ENCODE data around the gene NUP85. TPM values are rescaled to one million over a fixed set of nuclear protein-coding genes. Genes with fewer than 3 reads are reported as not detected.

NUP85 gene
- total RNA-seq, 2 experiments from 2014 or later: 129 to 219 TPM

- peaks cover 80% of the 10 kb centered on the region for H3K79me2 ChIP-seq (ENCODE audit: insufficient read depth, low read depth, low read length)
- no peak for DNase-seq (ENCODE audit: low spot score)
- H3K4me3 ChIP-seq (ENCODE audit: low read depth, low read length, poor library complexity, severe bottlenecking): no peak overlapping the region
- no peaks in the 10 kb centered on the region for H3K9me3 ChIP-seq (ENCODE audit: low read length)
- no peak overlapping the region for H2AFZ ChIP-seq (ENCODE audit: low read length)
- intact Hi-C loops (cut with micrococcal nuclease; ENCODE audit: unreplicated experiment): no loop called here
- H4K20me1 ChIP-seq (ENCODE audit: insufficient read depth, low read length): peaks cover 10% of the 10 kb centered on the region
- TF ChIP-seq EZH2phosphoT487 (IDR thresholded peaks at IDR 0.05; ENCODE audit: borderline replicate concordance, low read depth, low read length) (no peak), CTCF (conservative IDR thresholded peaks at IDR 0.05; ENCODE audit: low read length) (no peak)
- no peaks in the 10 kb centered on the region for H3K9me2 ChIP-seq (ENCODE audit: insufficient read depth, low read length)
- H3K27ac ChIP-seq (ENCODE audit: low read depth, low read length, poor library complexity, severe bottlenecking): no peak overlapping the region
- ChIA-PET CTCF (ENCODE audit: unreplicated experiment) (interaction anchor here (0.9 kb wide), 1 partner anchor 63 kb away, joined by 3 read pairs; no protein-coding TSS in a partner anchor), POLR2A (interaction anchor here (0.7 to 1.8 kb wide), 4 partner anchors 28 to 1627 kb away, joined by 3 to 6 read pairs (median 3); no protein-coding TSS in a partner anchor)
- peaks cover 99% of the 10 kb centered on the region for H3K36me3 ChIP-seq (ENCODE audit: insufficient read depth, low read length)
- no peak overlapping the region for H3K4me2 ChIP-seq (ENCODE audit: low read length)
- no TSS peak for BruUV-seq (replicated peaks)
- H3K4me1 ChIP-seq (ENCODE audit: insufficient read depth, low read length, poor library complexity, severe bottlenecking): peaks cover 19% of the 10 kb centered on the region
Measured at GRCh38 chr17:75176625-75177024, 28.9 kb upstream of the NUP85 start.

GRCh38 chr17:75178453-75178852 is 27.0 kb upstream of the NUP85 start:
- no peak overlapping the region for H2AFZ ChIP-seq (ENCODE audit: low read length)
- intact Hi-C loops (cut with micrococcal nuclease; ENCODE audit: unreplicated experiment): no loop called here
- no peak overlapping the region for H3K4me2 ChIP-seq (ENCODE audit: low read length)
- POLR2A ChIA-PET: interaction anchor here (0.6 to 0.7 kb wide), 2 partner anchors 34 to 124 kb away, joined by 3 read pairs; no protein-coding TSS in a partner anchor
- BruUV-seq (replicated peaks): no TSS peak
- CTCF ChIA-PET (ENCODE audit: unreplicated experiment): no interaction called here
- peaks cover 77% of the 10 kb centered on the region for H3K79me2 ChIP-seq (ENCODE audit: insufficient read depth, low read depth, low read length)
- H3K9me3 ChIP-seq (ENCODE audit: low read length): no peaks in the 10 kb centered on the region
- peaks cover 88% of the 10 kb centered on the region for H3K36me3 ChIP-seq (ENCODE audit: insufficient read depth, low read length)
- no peak overlapping the region for H3K27ac ChIP-seq (ENCODE audit: low read depth, low read length, poor library complexity, severe bottlenecking)
- no peaks in the 10 kb centered on the region for H3K9me2 ChIP-seq (ENCODE audit: insufficient read depth, low read length)
- H3K4me3 ChIP-seq (ENCODE audit: low read depth, low read length, poor library complexity, severe bottlenecking): no peak overlapping the region
- peaks cover 10% of the 10 kb centered on the region for H4K20me1 ChIP-seq (ENCODE audit: insufficient read depth, low read length)
- no peak for TF ChIP-seq EZH2phosphoT487 (IDR thresholded peaks at IDR 0.05; ENCODE audit: borderline replicate concordance, low read depth, low read length)
- no peak for DNase-seq (ENCODE audit: low spot score)
- H3K4me1 ChIP-seq (ENCODE audit: insufficient read depth, low read length, poor library complexity, severe bottlenecking): peaks cover 21% of the 10 kb centered on the region

GRCh38 chr17:75181110-75181509 is 24.4 kb upstream of the NUP85 start:
- H3K9me2 ChIP-seq (ENCODE audit: insufficient read depth, low read length): no peaks in the 10 kb centered on the region
- H3K79me2 ChIP-seq (ENCODE audit: insufficient read depth, low read depth, low read length): peaks cover 66% of the 10 kb centered on the region
- no peak for TF ChIP-seq CTCF (conservative IDR thresholded peaks at IDR 0.05; ENCODE audit: low read length)
- TF ChIP-seq EZH2phosphoT487 (IDR thresholded peaks at IDR 0.05; ENCODE audit: borderline replicate concordance, low read depth, low read length): no peak
- POLR2A ChIA-PET: interaction anchor here (0.5 to 1.3 kb wide), 5 partner anchors 8 to 85 kb away, joined by 3 to 7 read pairs (median 4); no protein-coding TSS in a partner anchor
- peak overlapping the region; percentile 81 for H3K4me2 ChIP-seq (ENCODE audit: low read length)
- peaks cover 10% of the 10 kb centered on the region for H4K20me1 ChIP-seq (ENCODE audit: insufficient read depth, low read length)
- H3K4me3 ChIP-seq (ENCODE audit: low read depth, low read length, poor library complexity, severe bottlenecking): peak overlapping the region; percentile 88
- intact Hi-C loops (cut with micrococcal nuclease; ENCODE audit: unreplicated experiment): no loop called here
- H2AFZ ChIP-seq (ENCODE audit: low read length): no peak overlapping the region
- CTCF ChIA-PET (ENCODE audit: unreplicated experiment): interaction anchor here (0.6 to 0.7 kb wide), 2 partner anchors 9 to 422 kb away, joined by 4 to 6 read pairs; no protein-coding TSS in a partner anchor
- H3K9me3 ChIP-seq (ENCODE audit: low read length): no peaks in the 10 kb centered on the region
- DNase-seq (ENCODE audit: low spot score): no peak
- H3K4me1 ChIP-seq (ENCODE audit: insufficient read depth, low read length, poor library complexity, severe bottlenecking): peaks cover 24% of the 10 kb centered on the region
- H3K36me3 ChIP-seq (ENCODE audit: insufficient read depth, low read length): peaks cover 61% of the 10 kb centered on the region
- TSS peak; percentile 71 for BruUV-seq (replicated peaks)
- peak overlapping the region; percentile 91 for H3K27ac ChIP-seq (ENCODE audit: low read depth, low read length, poor library complexity, severe bottlenecking)
